Skin epidermis (tissue), 12 donors: ENCODE data around the gene RAMP3.
"Not testable (repeated sequence)": the region's sequence is repeated elsewhere in the genome, so short reads cannot be mapped to it uniquely, and the experiment has no call there.

Source experiments
- H3K27ac ChIP-seq, 21 experiments: fragments of 200-600 bp; sonication (generic) in 11 of 21; one replicate each; pipeline ENCODE4 v1.5.0; 2020; ENCODE audit warnings: mild to moderate bottlenecking in 3 of 21, inconsistent platforms in 2 of 21, moderate library complexity in 2 of 21
- H3K4me3 ChIP-seq, 7 experiments: fragments of 200-600 bp; sonication (generic) in 2 of 7; one replicate each; pipeline ENCODE4 v1.5.0; 2020; ENCODE audit warnings: inconsistent platforms in 2 of 7, mild to moderate bottlenecking in 2 of 7, moderate library complexity in 1 of 7

RAMP3 gene

DNA sequence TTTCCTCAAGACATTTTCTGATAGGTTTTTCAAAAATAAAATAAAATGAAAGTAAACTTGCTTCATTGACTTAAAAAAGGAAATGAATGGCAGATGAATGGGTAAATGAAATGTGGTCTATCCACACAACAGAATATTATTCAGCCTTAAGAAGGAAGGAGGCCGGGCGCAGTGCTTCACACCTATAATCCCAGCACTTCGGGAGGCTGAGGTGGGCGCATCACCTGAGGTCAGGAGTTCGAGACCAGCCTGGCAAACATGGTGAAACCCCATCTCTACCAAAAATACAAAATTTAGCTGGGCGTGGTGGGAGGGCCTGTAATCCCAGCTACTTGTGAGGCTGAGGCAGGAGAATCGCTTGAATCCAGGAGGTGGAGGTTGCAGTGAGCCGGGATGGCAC lies 3.7 kb upstream of the RAMP3 start:
- not testable (repeated sequence) for H3K4me3 ChIP-seq
- peak overlapping the region in 1 of 21 experiments; percentile 22 for H3K27ac ChIP-seq

DNA sequence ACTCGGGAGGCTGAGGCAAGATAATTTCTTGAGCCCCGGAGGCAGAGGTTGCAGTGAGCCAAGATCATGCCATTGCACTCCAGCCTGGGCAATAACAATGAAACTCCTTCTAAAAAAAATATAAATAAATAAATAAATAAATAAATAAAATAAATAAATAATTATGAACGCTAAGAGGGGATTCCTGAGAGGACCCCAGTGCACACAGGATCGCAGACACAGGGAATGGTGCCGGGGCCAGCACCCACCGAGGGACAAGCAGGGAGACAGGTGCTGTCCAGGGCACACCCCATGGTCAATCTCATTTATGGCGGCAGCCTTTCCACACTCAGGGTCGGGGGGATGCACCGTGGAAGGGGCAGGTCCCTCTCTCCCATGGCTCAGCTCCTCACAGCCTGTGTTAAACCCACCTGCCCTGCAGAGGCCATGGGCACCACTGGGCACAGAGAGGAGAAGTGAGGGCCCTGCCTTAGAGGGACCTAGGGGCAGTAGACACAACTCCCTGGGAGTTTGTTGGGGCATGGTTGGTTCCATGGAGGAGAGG lies 2.2 kb upstream of the RAMP3 start:
- no peak overlapping the region for H3K4me3 ChIP-seq
- H3K27ac ChIP-seq, result no peak overlapping the region

DNA sequence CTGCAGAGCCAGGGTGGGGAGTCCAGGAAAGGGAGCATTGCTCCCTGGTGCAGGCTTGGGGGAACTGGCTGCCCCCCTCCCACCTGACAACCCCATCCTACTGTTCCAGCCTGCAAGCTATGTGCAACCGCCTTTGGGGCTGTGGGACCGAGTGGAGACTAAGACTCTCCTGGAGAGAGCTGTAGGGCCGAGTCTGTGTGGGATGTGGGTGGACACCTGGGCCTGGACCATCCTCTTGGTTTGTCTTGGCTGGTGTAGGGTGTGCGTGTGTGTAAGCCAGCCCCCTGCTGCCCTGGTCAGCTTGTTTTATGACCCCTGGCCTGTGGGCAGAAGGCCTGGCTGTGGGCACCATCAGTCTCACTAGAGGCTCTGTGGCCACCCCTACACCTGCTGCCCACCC lies 1.6 kb upstream of the RAMP3 start:
- H3K4me3 ChIP-seq, result no peak overlapping the region
- no peak overlapping the region for H3K27ac ChIP-seq

GRCh38 chr7:45156516-45157272 lies 897 bp upstream of the RAMP3 start:
- Histone ChIP-seq H3K27ac (no peak overlapping the region), H3K4me3 (peak overlapping the region in 2 of 7 experiments; percentile 28 to 38)

DNA sequence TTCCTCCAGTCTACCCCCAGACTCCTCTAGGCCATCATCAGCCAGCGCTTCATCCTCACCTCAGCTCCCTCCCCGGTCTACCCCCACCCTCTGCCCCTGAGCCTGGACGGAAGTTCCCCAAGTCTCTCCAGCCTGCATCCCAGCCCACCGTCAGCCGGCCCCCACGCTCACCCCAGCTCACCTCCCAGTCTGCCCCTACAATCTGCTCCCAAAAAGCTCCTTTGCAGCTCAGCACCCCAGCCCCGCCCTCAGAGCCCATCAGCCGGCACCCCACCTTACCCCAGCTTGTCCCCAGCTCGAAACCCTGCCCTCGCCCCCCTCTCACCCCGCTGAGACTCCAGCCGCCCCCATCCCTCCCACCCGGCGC lies 322 bp upstream of the RAMP3 start:
- H3K27ac ChIP-seq, result peak overlapping the region in 5 of 21 experiments; percentile 15 to 72 (median 48)
- H3K4me3 ChIP-seq, result peak overlapping the region in 6 of 7 experiments; percentile 24 to 38 (median 30)

DNA sequence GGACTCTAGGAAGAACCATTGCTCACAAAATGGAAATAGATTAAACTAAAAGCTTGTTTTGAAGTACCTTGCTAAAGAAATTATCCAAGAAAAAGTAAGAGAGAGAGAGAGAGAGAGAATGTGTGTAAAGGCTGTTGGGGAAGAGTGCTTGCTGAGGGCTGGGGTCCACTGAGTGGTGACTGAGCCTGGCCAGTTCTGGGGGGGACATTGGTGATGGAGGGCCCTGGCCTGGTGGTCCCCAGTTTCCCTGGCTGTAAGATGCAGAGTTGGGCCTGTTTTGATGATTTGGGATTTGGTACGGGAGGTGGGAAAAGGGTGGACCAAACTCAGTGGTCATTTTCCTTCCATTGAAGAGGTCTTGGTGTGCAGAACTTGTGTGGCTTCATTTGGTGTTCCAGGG lies 880 bp downstream of the RAMP3 start:
- peak overlapping the region in 4 of 7 experiments; percentile 4 to 38 (median 32) for H3K4me3 ChIP-seq
- peak overlapping the region in 8 of 21 experiments; percentile 1 to 67 (median 44) for H3K27ac ChIP-seq

- peak overlapping the region in 3 of 21 experiments; percentile 25 to 67 (median 61) for H3K27ac ChIP-seq
Observed at GRCh38 chr7:45159296-45159695, 1.7 kb downstream of the RAMP3 start.

DNA sequence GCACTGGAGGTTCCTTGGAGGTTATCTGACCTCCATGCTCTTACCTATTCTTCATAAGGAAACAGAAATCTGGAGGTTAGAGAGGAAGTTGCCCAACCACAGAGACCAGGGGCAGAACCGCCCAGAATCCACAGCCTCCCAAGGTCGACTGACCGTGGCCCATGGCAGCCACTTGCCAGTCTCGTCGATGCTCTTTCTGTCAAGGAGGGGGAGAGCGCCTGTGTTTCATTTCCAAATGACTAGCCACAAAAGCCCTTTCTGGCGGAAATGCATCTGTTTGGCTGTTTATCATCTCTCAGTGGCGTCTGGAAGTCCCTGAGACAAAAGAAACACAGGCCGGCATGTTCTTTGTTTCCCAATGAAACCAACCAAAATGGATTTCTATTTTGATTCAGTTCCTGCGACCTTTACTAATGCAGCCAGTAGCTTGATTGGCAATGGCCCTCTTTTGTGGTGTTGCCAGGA lies 2.9 kb downstream of the RAMP3 start:
- H3K27ac ChIP-seq, result peak overlapping the region in 1 of 21 experiments; percentile 32
- no peak overlapping the region for H3K4me3 ChIP-seq

More at GRCh38 chr7:45159296-45159695, 1.7 kb downstream of the RAMP3 start:
- H3K4me3 ChIP-seq, result peak overlapping the region in 1 of 7 experiments; percentile 28

- Histone ChIP-seq H3K27ac (peak overlapping the region in 1 of 21 experiments; percentile 32), H3K4me3 (no peak overlapping the region)
Observed at GRCh38 chr7:45161138-45161537, 3.5 kb downstream of the RAMP3 start.

DNA sequence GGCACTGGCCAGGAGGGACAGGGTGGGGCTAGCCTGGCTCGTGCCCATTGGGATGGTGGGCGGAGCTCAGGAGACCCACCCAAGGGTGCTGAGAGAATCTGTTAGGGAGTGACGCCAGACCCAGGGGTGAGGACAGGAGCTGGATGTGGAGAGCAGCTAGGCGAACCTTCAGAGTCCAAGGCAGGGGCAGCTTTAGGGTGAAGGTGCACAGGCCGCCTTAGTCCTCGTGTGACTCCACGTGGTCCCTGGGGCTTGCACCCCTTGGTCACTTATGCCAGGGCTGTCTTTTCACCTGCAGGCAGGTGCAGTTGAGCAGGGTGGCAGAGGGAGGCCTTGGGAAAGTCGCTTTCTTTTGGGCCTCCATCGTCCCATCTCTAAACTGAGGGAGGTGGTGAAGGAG lies 4.3 kb downstream of the RAMP3 start:
- H3K4me3 ChIP-seq, result no peak overlapping the region
- H3K27ac ChIP-seq, result no peak overlapping the region

- Histone ChIP-seq H3K27ac (no peak overlapping the region), H3K4me3 (no peak overlapping the region)
Observed at GRCh38 chr7:45162311-45162845, 4.8 kb downstream of the RAMP3 start.

DNA sequence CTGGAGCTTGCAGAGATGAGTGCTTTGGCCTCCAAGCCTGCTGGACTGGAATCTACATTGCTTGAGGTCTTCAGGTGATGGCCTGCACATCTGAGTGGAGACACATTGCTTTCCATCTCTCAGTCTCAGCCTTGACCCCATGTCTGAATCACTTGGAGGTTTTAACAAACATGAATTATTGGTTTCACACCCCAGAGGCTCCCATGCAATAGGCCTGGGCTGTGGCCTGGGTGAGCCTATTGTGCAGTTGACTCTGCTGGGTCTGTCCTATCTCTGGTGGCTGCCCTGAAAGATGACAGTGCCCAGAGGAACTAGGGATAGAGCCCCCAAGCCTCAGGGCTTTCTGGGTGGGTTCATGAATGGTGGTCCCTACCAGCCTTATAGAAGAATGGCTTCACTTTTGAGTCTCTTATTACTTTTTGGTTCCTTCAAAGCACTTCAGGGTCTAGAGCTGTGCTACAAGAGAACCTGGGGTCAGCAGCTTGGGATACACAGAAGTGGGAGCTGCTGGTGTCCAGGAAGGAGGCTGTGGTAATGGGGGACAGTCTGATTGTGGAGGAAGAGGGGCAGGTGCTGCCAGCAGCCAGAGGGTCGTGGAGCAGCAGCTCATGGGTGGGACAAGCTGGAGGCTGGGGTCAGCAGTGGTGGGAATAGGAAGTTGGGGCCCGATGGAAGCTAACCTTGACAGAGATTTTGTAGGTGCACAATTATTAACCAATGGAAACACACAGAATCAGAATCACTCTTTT lies 5.5 kb downstream of the RAMP3 start:
- Histone ChIP-seq H3K27ac (no peak overlapping the region), H3K4me3 (no peak overlapping the region)

GRCh38 chr7:45163692-45164052 lies 6.1 kb downstream of the RAMP3 start:
- Histone ChIP-seq H3K27ac (no peak overlapping the region), H3K4me3 (no peak overlapping the region)

DNA sequence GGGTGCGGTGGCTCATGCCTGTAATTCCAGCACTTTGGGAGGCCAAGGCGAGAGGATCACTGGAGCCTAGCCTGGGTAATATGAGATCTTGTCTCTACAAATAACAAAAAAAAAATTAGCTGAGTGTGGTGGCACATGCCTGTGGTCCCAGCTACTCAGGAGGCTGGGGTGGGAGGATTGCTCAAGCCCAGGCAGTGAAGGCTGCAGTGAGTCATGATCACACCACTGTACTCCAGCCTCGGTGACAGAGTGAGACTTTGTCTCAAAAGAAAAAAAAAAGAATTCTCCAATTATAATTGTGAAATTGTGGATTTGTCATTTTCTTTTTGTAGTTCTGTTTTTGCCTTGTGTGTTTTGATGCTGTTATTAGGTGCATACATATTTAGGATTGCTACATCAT lies 6.7 kb downstream of the RAMP3 start:
- H3K27ac ChIP-seq, result not testable (repeated sequence)

GRCh38 chr7:45165857-45166256 lies 8.3 kb downstream of the RAMP3 start:
- no peak overlapping the region for H3K27ac ChIP-seq
- H3K4me3 ChIP-seq, result no peak overlapping the region

More for the DNA sequence above, 6.7 kb downstream of the RAMP3 start:
- H3K4me3 ChIP-seq, result not testable (repeated sequence)

DNA sequence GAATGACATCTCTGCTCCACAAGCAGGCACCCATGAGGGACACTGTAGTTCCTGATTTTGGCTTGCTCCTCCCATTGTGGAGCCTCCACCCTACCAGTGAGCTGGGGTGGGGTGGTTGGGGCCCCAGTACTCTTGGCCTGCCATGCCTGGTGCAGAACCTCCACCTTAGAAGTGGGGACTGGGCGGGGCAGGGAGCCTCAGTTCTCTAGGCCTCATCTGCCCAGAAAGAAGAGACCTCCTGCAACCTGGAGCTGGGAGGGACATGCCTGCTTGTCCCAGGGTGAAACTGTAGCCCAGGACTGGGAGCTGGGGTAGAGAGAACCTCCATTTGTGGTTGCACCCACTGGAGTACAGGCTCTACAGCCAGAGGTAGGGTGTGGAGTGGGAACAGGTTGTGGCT lies 14.4 kb downstream of the RAMP3 start:
- no peak overlapping the region for H3K27ac ChIP-seq

DNA sequence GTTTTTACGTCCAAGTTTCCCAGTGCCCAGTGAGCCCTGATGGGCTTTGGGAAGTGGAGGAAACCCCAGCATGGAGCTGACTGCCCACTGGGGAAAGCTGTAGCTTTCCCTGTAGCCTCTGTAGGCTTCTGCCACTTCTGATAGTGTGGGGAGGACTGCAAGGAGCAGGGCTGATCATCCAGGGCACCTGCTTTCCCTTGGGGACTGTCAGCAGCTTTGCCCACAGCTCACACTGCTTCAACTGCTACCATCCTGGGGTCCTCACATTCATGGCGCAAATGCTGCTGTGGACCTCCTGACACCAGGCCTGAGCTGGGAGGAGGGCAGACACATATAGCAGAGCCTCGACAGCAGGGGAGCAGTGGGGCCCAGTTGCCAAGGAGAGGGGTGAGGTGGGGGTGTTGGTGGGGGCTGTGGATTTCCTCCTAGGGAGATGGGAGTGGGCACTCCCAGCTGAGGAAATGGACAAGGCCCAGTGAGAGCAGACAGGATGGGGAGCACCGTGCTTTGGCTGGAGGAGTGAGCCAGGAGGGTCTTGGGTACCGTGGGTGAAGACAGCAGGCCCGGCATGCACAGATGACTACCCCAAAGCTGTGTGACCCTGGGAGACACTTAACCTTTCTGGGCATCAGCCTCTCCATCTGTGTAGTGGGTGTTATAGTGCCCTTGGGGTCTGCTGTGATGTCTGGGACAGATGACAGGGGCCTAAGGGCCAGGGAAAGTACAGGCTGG lies 16.2 kb downstream of the RAMP3 start:
- Histone ChIP-seq H3K27ac (no peak overlapping the region), H3K4me3 (no peak overlapping the region)

More for the DNA sequence above, 14.4 kb downstream of the RAMP3 start:
- H3K4me3 ChIP-seq, result no peak overlapping the region

DNA sequence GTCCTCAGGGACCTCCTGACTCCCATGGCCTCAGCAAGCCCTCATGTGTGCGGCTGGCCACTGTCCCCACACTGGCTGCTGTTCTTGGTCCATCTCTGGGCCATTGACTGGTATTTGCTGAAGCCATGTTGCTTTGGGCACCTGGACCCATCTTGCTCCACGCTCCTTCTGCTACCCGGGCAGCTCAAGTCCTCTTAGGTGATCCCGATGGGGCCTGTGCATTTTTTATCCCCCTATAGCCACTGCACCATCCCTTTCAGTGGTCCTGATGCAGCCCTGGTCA lies 16.7 kb downstream of the RAMP3 start:
- H3K27ac ChIP-seq, result no peak overlapping the region
- no peak overlapping the region for H3K4me3 ChIP-seq

- Histone ChIP-seq H3K4me3 (no peak overlapping the region), H3K27ac (no peak overlapping the region)
Observed at GRCh38 chr7:45174966-45175765, 17.6 kb downstream of the RAMP3 start.
